Measurements from ENCODE around the gene OR5I1.
"Not testable (repeated sequence)": the region's sequence is repeated elsewhere in the genome, so short reads cannot be mapped to it uniquely, and the experiment has no call there.

OR5I1 gene

GRCh38 chr11:55942785-55943392 is 6.7 kb upstream of the OR5I1 start:
- CTCF ChIA-PET, result interaction anchor here (0.8 kb wide), 1 partner anchor 11 kb away, joined by 3 read pairs; no protein-coding TSS in a partner anchor
- POLR2A ChIA-PET, result no interaction called here
- TF ChIP-seq CTCF (IDR thresholded peaks at IDR 0.05; ENCODE audit: control extremely low read depth, extremely low read depth, low read depth, missing control alignments), result peak; percentile 47

GRCh38 chr11:55920537-55920936 is 15.7 kb downstream of the OR5I1 start:
- POLR2A ChIA-PET, result no interaction called here
- TF ChIP-seq CTCF (IDR thresholded peaks at IDR 0.05; ENCODE audit: control extremely low read depth, extremely low read depth, low read depth, missing control alignments), result no peak
- no peak for DNase-seq (ENCODE audit: extremely low spot score)
- CTCF ChIA-PET, result no interaction called here

More at GRCh38 chr11:55942785-55943392, 6.7 kb upstream of the OR5I1 start:
- DNase-seq (ENCODE audit: extremely low spot score), result no peak

- ChIA-PET POLR2A (no interaction called here), CTCF (no interaction called here)
- DNase-seq (ENCODE audit: extremely low spot score), result no peak
- TF ChIP-seq CTCF (IDR thresholded peaks at IDR 0.05; ENCODE audit: control extremely low read depth, extremely low read depth, low read depth, missing control alignments), result no peak
Measured at GRCh38 chr11:55914482-55914881, 21.7 kb downstream of the OR5I1 start, which contains the start of gene OR5W2. Gene OR5W2, minus strand, starts transcription at chr11:55914582. Its CDS starts 0 bp downstream, at chr11:55914582.

GRCh38 chr11:55902308-55902707 is 33.9 kb downstream of the OR5I1 start:
- ChIA-PET CTCF (no interaction called here), POLR2A (no interaction called here)
- no peak for TF ChIP-seq CTCF (IDR thresholded peaks at IDR 0.05; ENCODE audit: control extremely low read depth, extremely low read depth, low read depth, missing control alignments)

GRCh38 chr11:55895216-55895615 is 41.0 kb downstream of the OR5I1 start:
- no peak for DNase-seq (ENCODE audit: extremely low spot score)
- POLR2A ChIA-PET, result no interaction called here
- CTCF ChIA-PET, result no interaction called here
- no peak for TF ChIP-seq CTCF (IDR thresholded peaks at IDR 0.05; ENCODE audit: control extremely low read depth, extremely low read depth, low read depth, missing control alignments)

More at GRCh38 chr11:55902308-55902707, 33.9 kb downstream of the OR5I1 start:
- DNase-seq (ENCODE audit: extremely low spot score), result no peak

- DNase-seq (ENCODE audit: extremely low spot score); CTCF ChIA-PET; POLR2A ChIA-PET: not testable (repeated sequence)
Measured at GRCh38 chr11:55885481-55885880, 50.7 kb downstream of the OR5I1 start.

Data from GM10248 (cell line).